K562 (cell line): ENCODE results near the gene PLXNA2. TPM values are rescaled to one million over a fixed set of nuclear protein-coding genes. Genes with fewer than 3 reads are reported as not detected.

ENCODE experiments used
- ATF1 ChIP-seq, 2 experiments: fragments of 450-650 bp in 1 of 2; IDR thresholded peaks; 2 replicates each; pipeline ENCODE4 v1.6.1; 2016; ENCODE audit warnings: missing compliant biosample characterization in 1 of 2, missing genetic modification characterization in 1 of 2
- EGR1 ChIP-seq: fragments of 450-650 bp; conservative IDR thresholded peaks from 2 replicates; pipeline ENCODE4 v1.6.1; 2017; ENCODE audit warnings: mild to moderate bottlenecking
- GABPB1 ChIP-seq: sonication (generic); formaldehyde crosslinking; IDR thresholded peaks from 2 replicates; pipeline ENCODE4 v1.8.0; 2022; ENCODE audit warnings: mild to moderate bottlenecking, missing genetic modification reagents
- KLF10 ChIP-seq: fragments of 250-450 bp; sonication (Bioruptor Pico); IDR thresholded peaks from 2 replicates; pipeline ENCODE4 v1.6.1; 2021; ENCODE audit warnings: matching md5 sums
- NUFIP1 ChIP-seq: fragments of 450-650 bp; IDR thresholded peaks from 2 replicates; pipeline ENCODE4 v1.6.1; 2018; ENCODE audit not compliant: partially characterized antibody
- SP2 ChIP-seq: IDR thresholded peaks from 2 replicates; pipeline ENCODE4 v1.6.1; 2011; ENCODE audit warnings: mild to moderate bottlenecking, low read depth, low read length, moderate library complexity; ENCODE audit not compliant: poor library complexity, severe bottlenecking; ENCODE audit errors: extremely low read depth
- polyA plus RNA-seq, 8 experiments: library from polyadenylated mRNA; depleted of rRNA in 4 of 8; stranded (reverse) in 5 of 8; unstranded in 3 of 8; fragments of >200 nt; fragmentation: Nextera tagmentation in 2 of 8; fragmentation: Illumina TruSeq in 1 of 8; extraction: Ambion mirVana in 2 of 8; extraction: Trizol in 1 of 8; gene quantifications; 2 replicates each; pipeline versions ENCODE4 v1.2.1 to v1.2.3, GENCODE V29; 2011 to 2014; ENCODE audit warnings: inconsistent platforms in 1 of 8, missing spikeins in 1 of 8
- total RNA-seq, 7 experiments: library from RNA; depleted of rRNA in 6 of 7; stranded (reverse); fragments of >200 nt in 6 of 7; fragmentation: Illumina TruSeq in 2 of 7; extraction: Trizol in 2 of 7; gene quantifications; 2 replicates each; pipeline versions ENCODE4 v1.2.1 to v1.2.3, GENCODE V29; 2011 to 2021; ENCODE audit warnings: low replicate concordance in 1 of 7
- TF ChIP-seq, protein P1 (sequence below): sonication (generic); formaldehyde crosslinking; IDR thresholded peaks from 2 replicates; pipeline ENCODE4 v1.8.1; 2023; ENCODE audit warnings: mild to moderate bottlenecking, missing genetic modification reagents
- TF ChIP-seq, protein P2 (sequence below), 2 experiments: fragments of 450-650 bp in 1 of 2; sonication (generic) in 1 of 2; formaldehyde crosslinking in 1 of 2; IDR thresholded peaks; 2 replicates each; pipeline versions ENCODE4 v1.7.1 to v1.9.0; 2016 to 2022; ENCODE audit warnings: inconsistent platforms in 1 of 2, mild to moderate bottlenecking in 1 of 2, missing genetic modification reagents in 1 of 2
- TF ChIP-seq, protein P3 (sequence below), 2 experiments: IDR thresholded peaks; 2 replicates each; pipeline ENCODE4 v1.6.1; 2011; ENCODE audit warnings: borderline replicate concordance in 1 of 2, control low read depth in 1 of 2, low read depth in 1 of 2, low read length in 1 of 2, mild to moderate bottlenecking in 1 of 2, mixed read lengths in 1 of 2, moderate library complexity in 1 of 2; ENCODE audit not compliant: insufficient read depth in 1 of 2, insufficient read length in 1 of 2, poor library complexity in 1 of 2, severe bottlenecking in 1 of 2; ENCODE audit errors: extremely low read depth in 1 of 2
- TF ChIP-seq, protein P4 (sequence below): fragments of 250-450 bp; sonication (Bioruptor Pico); IDR thresholded peaks from 2 replicates; pipeline ENCODE4 v1.5.0; 2020; ENCODE audit warnings: mild to moderate bottlenecking
- TF ChIP-seq, protein P5 (sequence below): IDR thresholded peaks from 2 replicates; pipeline ENCODE4 v1.6.1; 2014; ENCODE audit warnings: antibody characterized with exemption

PLXNA2 gene
- total and polyA plus RNA-seq, 9 of the 15 experiments (the other 6 are each of a cell fraction or from before 2014, with no cell fraction given): 0.01 to 1.3 (median 0.32) TPM

DNA sequence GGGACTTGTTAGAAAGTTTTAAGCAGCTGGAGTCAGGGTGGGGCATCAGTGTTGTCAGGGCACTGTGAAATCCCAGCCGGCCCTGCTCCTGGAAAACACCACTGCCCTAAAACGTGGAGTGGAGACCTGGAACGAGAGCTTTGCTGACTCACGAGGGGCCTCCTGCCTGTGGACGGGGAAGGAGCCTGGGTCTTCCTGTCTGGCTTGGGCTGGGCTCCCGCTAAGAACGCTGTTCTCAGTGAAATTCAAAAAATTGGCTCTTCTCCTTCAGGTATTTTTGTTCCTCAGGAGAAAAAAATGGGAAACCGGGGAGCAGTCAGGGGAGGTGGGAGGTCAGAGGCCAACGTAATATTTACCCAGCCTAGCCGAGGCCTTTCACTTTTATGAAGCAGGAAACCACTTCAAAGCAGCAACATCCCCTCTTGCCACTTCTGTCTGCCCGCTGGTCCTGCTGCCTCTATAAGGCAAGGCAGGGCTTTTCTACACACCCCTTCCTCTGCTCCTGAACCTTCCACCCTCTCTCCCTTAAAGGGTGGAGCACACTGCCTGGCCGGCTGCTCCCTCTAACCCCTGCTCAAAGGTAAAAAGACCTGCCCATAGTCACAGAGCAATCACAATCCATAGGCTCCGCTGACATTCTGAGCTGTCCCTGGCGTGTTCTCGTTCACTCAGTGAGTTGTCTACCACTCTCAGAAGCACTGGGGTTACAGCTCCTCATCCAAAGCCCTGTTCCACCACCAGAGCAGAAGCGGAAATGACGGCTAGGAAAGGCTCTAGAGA, 8.0 kb downstream of the PLXNA2 start (continued):
- TF ChIP-seq, protein P1, sequence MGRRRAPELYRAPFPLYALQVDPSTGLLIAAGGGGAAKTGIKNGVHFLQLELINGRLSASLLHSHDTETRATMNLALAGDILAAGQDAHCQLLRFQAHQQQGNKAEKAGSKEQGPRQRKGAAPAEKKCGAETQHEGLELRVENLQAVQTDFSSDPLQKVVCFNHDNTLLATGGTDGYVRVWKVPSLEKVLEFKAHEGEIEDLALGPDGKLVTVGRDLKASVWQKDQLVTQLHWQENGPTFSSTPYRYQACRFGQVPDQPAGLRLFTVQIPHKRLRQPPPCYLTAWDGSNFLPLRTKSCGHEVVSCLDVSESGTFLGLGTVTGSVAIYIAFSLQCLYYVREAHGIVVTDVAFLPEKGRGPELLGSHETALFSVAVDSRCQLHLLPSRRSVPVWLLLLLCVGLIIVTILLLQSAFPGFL (CRISPR knock-in tag): no peak
- TF ChIP-seq, protein P2, sequence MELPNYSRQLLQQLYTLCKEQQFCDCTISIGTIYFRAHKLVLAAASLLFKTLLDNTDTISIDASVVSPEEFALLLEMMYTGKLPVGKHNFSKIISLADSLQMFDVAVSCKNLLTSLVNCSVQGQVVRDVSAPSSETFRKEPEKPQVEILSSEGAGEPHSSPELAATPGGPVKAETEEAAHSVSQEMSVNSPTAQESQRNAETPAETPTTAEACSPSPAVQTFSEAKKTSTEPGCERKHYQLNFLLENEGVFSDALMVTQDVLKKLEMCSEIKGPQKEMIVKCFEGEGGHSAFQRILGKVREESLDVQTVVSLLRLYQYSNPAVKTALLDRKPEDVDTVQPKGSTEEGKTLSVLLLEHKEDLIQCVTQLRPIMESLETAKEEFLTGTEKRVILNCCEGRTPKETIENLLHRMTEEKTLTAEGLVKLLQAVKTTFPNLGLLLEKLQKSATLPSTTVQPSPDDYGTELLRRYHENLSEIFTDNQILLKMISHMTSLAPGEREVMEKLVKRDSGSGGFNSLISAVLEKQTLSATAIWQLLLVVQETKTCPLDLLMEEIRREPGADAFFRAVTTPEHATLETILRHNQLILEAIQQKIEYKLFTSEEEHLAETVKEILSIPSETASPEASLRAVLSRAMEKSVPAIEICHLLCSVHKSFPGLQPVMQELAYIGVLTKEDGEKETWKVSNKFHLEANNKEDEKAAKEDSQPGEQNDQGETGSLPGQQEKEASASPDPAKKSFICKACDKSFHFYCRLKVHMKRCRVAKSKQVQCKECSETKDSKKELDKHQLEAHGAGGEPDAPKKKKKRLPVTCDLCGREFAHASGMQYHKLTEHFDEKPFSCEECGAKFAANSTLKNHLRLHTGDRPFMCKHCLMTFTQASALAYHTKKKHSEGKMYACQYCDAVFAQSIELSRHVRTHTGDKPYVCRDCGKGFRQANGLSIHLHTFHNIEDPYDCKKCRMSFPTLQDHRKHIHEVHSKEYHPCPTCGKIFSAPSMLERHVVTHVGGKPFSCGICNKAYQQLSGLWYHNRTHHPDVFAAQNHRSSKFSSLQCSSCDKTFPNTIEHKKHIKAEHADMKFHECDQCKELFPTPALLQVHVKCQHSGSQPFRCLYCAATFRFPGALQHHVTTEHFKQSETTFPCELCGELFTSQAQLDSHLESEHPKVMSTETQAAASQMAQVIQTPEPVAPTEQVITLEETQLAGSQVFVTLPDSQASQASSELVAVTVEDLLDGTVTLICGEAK (IDR thresholded peaks at IDR 0.05): no peak
- TF ChIP-seq, protein P2 (CRISPR knock-in tag; IDR thresholded peaks at IDR 0.05): no peak
- TF ChIP-seq NUFIP1 (no peak), EGR1 (no peak), SP2 (no peak), KLF10 (CRISPR knock-in tag) (no peak), ATF1 (CRISPR knock-in tag; IDR thresholded peaks at IDR 0.05) (no peak), ATF1 (tag; IDR thresholded peaks at IDR 0.05) (no peak), GABPB1 (CRISPR knock-in tag) (no peak)
- TF ChIP-seq, protein P3, sequence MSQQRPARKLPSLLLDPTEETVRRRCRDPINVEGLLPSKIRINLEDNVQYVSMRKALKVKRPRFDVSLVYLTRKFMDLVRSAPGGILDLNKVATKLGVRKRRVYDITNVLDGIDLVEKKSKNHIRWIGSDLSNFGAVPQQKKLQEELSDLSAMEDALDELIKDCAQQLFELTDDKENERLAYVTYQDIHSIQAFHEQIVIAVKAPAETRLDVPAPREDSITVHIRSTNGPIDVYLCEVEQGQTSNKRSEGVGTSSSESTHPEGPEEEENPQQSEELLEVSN (IDR thresholded peaks at IDR 0.05; ENCODE audit: borderline replicate concordance in 1 of 2, extremely low read depth in 1 of 2, insufficient read depth in 1 of 2, insufficient read length in 1 of 2, low read depth in 1 of 2, low read length in 1 of 2, poor library complexity in 1 of 2, severe bottlenecking in 1 of 2): peak; percentile 12 to 59
- TF ChIP-seq, protein P4, sequence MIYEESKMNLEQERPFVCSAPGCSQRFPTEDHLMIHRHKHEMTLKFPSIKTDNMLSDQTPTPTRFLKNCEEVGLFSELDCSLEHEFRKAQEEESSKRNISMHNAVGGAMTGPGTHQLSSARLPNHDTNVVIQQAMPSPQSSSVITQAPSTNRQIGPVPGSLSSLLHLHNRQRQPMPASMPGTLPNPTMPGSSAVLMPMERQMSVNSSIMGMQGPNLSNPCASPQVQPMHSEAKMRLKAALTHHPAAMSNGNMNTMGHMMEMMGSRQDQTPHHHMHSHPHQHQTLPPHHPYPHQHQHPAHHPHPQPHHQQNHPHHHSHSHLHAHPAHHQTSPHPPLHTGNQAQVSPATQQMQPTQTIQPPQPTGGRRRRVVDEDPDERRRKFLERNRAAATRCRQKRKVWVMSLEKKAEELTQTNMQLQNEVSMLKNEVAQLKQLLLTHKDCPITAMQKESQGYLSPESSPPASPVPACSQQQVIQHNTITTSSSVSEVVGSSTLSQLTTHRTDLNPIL (CRISPR knock-in tag): 0 out of 2 replicates have a peak, but pooled peaks have one; percentile 10
- TF ChIP-seq, protein P5, sequence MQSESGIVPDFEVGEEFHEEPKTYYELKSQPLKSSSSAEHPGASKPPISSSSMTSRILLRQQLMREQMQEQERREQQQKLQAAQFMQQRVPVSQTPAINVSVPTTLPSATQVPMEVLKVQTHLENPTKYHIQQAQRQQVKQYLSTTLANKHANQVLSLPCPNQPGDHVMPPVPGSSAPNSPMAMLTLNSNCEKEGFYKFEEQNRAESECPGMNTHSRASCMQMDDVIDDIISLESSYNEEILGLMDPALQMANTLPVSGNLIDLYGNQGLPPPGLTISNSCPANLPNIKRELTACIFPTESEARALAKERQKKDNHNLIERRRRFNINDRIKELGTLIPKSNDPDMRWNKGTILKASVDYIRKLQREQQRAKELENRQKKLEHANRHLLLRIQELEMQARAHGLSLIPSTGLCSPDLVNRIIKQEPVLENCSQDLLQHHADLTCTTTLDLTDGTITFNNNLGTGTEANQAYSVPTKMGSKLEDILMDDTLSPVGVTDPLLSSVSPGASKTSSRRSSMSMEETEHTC: no peak
